HG03095 (cell line): ENCODE measurements around the gene BLVRA.
"Not testable (repeated sequence)": the region's sequence is repeated elsewhere in the genome, so short reads cannot be mapped to it uniquely, and the experiment has no call there.

Experiments
- ATAC-seq: cut with Tn5 transposase; IDR thresholded peaks from one replicate; pipeline ENCODE4 v1.9.1; 2021; ENCODE audit warnings: moderate library complexity; ENCODE audit not compliant: unreplicated experiment

BLVRA gene

GRCh38 chr7:43799605-43800004, 41.1 kb downstream of the BLVRA start:
- ATAC-seq = no peak

- no peak for ATAC-seq
Measured at GRCh38 chr7:43803865-43804264, 45.4 kb downstream of the BLVRA start.

GRCh38 chr7:43808410-43808809, 49.9 kb downstream of the BLVRA start:
- no peak for ATAC-seq

- ATAC-seq = not testable (repeated sequence)
Measured at GRCh38 chr7:43810195-43810941, 51.9 kb downstream of the BLVRA start.

GRCh38 chr7:43815373-43815772, 56.9 kb downstream of the BLVRA start:
- no peak for ATAC-seq

- ATAC-seq = not testable (repeated sequence)
Measured at GRCh38 chr7:43816046-43816797, 57.7 kb downstream of the BLVRA start.

- ATAC-seq = not testable (repeated sequence)
Measured at GRCh38 chr7:43823425-43823824, 64.9 kb downstream of the BLVRA start.

- no peak for ATAC-seq
Measured at GRCh38 chr7:43823941-43824340, 65.5 kb downstream of the BLVRA start.

GRCh38 chr7:43824513-43824912, 66.0 kb downstream of the BLVRA start:
- not testable (repeated sequence) for ATAC-seq

GRCh38 chr7:43824963-43825362, 66.5 kb downstream of the BLVRA start:
- no peak for ATAC-seq

GRCh38 chr7:43825391-43825808, 66.9 kb downstream of the BLVRA start:
- ATAC-seq = no peak

GRCh38 chr7:43830917-43831316, 72.4 kb downstream of the BLVRA start:
- ATAC-seq = not testable (repeated sequence)

GRCh38 chr7:43834463-43835251, 76.2 kb downstream of the BLVRA start:
- ATAC-seq = peak; percentile 47

- no peak for ATAC-seq
Measured at GRCh38 chr7:43838201-43838658, 79.8 kb downstream of the BLVRA start.

- no peak for ATAC-seq
Measured at GRCh38 chr7:43843296-43843695, 84.8 kb downstream of the BLVRA start.

GRCh38 chr7:43844257-43844656, 85.8 kb downstream of the BLVRA start:
- no peak for ATAC-seq

- ATAC-seq = no peak
Measured at GRCh38 chr7:43844662-43845061, 86.2 kb downstream of the BLVRA start.

GRCh38 chr7:43847496-43847895, 89.0 kb downstream of the BLVRA start:
- ATAC-seq = no peak

GRCh38 chr7:43849047-43849446, 90.6 kb downstream of the BLVRA start:
- ATAC-seq = no peak

GRCh38 chr7:43850348-43851116, 92.1 kb downstream of the BLVRA start:
- ATAC-seq = no peak

GRCh38 chr7:43851805-43852204, 93.3 kb downstream of the BLVRA start:
- ATAC-seq = no peak
